Measurements from ENCODE around the gene SLC22A17.

Gene SLC22A17

DNA sequence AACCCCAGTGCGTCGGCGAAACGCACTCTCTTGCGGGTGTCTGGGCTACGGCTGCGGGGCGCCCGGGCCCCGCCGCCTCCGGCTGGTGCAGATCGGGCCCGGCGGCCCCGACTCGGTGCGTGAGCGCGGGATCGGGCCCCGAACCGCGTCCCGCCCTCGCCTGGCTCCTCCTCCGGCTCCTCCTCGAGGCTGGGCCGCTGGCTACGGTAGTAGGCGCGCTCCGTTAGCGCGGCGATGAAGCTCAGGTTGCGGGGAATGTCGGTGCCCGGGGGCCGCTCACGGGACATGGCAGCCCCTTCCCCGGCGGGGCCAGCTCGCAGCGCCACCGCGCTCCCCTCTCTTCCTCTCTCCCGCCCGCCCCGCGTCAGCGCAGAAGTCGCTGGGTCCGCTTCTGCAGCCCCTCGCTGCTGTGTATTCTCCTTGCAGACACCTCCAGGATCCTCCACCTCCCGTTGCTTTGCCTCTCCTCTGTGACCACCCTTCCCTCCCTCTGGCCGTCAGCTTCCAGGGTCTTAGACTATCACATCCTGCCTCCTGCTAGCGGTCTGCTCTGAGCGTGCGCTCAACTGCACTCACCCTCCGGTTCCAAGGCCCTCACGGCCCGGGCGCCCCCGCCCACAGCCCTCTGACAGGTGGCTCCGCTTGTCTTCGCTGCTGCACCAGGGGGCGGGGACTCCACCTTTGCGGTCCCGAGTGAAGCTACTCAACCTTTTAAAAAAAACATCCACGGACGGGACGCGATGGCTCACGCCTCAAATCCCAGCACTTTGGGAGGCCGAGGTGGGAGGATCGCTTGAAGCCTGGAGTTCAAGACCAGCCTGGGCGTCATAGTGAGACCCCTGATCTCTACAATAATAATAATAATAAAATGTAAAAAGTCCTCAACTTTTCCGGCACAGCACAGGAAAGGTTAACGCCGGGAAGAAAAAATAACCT, 50.1 kb downstream of the SLC22A17 start, which contains the start of gene PPP1R3E:
Gene PPP1R3E (minus strand): TSS at position 570 of the 936 bp plus-strand sequence. CDS start 283 bp downstream, at position 287.
- H3K9me3 ChIP-seq (ENCODE audit: control insufficient read depth in 2 of 2, low read length in 2 of 2) = no peaks in the 10 kb centered on the region
- H3K36me3 ChIP-seq (ENCODE audit: control insufficient read depth in 2 of 2, insufficient read depth in 2 of 2, low read length in 2 of 2) = peaks cover 4 to 9% of the 10 kb centered on the region in 2 donors
- peak within 1 kb of the TSS; percentile 97 for H3K27ac ChIP-seq (ENCODE audit: low read length)
- H3K27me3 ChIP-seq (ENCODE audit: control insufficient read depth in 1 of 2, insufficient read depth in 2 of 2, low read length in 2 of 2) = no peaks in the 10 kb centered on the region
- H3K4me3 ChIP-seq (ENCODE audit: low read length in 2 of 2) = peak within 1 kb of the TSS; percentile 59 to 91
- H3K4me1 ChIP-seq (ENCODE audit: control insufficient read depth, insufficient read depth, low read length) = peaks cover 40% of the 10 kb centered on the region
- peak within 1 kb of the TSS; percentile 78 to 88 for H3K9ac ChIP-seq (ENCODE audit: low read length in 2 of 2)

DNA sequence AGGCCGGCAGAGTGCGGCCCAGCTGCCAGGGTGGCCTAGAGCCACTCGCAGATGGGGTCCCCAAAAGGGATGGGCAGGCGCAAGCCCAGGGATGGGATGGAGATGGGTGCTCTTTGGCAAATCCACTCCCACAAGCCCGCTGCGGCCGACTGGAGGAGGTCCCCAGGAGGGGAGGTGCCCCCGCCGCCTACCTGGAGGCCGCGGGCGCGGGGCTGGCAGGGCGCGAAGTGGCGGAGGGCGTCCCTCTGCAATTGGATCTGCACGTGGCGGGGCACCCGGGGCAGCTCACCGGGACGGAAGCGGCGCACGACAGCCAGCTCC, 50.8 kb downstream of the SLC22A17 start:
- Histone ChIP-seq H3K36me3 (ENCODE audit: control insufficient read depth in 2 of 2, insufficient read depth in 2 of 2, low read length in 2 of 2) (peaks cover 9% of the 10 kb centered on the region in 2 donors), H3K27ac (ENCODE audit: low read length) (peak overlapping the region; percentile 97), H3K9ac (ENCODE audit: low read length in 2 of 2) (peak overlapping the region; percentile 78 to 88), H3K9me3 (ENCODE audit: control insufficient read depth in 2 of 2, low read length in 2 of 2) (no peaks in the 10 kb centered on the region), H3K4me3 (ENCODE audit: low read length in 2 of 2) (peak overlapping the region; percentile 59 to 91), H3K4me1 (ENCODE audit: control insufficient read depth, insufficient read depth, low read length) (peaks cover 34% of the 10 kb centered on the region), H3K27me3 (ENCODE audit: control insufficient read depth in 1 of 2, insufficient read depth in 2 of 2, low read length in 2 of 2) (no peaks in the 10 kb centered on the region)

DNA sequence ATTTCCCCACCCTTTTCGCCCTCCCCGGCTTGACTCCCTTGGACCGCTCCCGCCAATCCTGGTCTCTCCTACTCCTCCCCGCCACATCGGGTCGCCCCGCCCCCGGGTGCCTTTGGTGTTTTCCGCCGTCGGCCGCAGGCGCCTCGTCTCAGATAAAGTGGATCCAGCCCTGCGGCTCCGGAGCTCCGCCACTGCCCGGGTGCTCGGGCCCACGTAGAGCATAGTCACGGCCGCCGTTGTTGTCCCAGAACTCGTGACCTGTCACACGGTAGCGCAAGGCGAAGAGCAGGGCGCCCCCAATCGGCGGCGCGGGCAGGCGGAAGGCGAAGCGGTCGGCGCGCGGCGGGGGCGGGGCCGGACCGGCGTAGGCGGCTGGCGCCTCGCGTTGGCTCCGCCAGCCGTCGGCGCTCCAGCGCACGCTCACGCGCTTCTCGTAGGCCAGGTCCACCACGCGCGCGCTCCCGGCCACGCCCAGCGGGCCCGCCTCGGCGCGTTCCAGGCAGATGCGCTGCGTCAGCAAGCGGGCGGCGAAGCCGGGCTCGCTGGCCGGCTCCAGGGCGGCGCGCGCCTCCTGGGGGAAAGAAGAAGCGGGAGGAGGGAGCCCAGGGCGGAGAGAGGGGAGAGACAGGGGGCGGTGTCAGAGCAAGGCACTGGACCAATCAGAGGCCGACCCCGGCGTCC, 51.3 kb downstream of the SLC22A17 start:
- Histone ChIP-seq H3K4me3 (ENCODE audit: low read length in 2 of 2) (peak overlapping the region; percentile 59 to 91), H3K9ac (ENCODE audit: low read length in 2 of 2) (peak overlapping the region; percentile 88 to 98), H3K36me3 (ENCODE audit: control insufficient read depth in 2 of 2, insufficient read depth in 2 of 2, low read length in 2 of 2) (peaks cover 9 to 11% of the 10 kb centered on the region in 2 donors), H3K4me1 (ENCODE audit: control insufficient read depth, insufficient read depth, low read length) (peaks cover 34% of the 10 kb centered on the region), H3K27me3 (ENCODE audit: control insufficient read depth in 1 of 2, insufficient read depth in 2 of 2, low read length in 2 of 2) (no peaks in the 10 kb centered on the region), H3K9me3 (ENCODE audit: control insufficient read depth in 2 of 2, low read length in 2 of 2) (no peaks in the 10 kb centered on the region), H3K27ac (ENCODE audit: low read length) (peak overlapping the region; percentile 97)

DNA sequence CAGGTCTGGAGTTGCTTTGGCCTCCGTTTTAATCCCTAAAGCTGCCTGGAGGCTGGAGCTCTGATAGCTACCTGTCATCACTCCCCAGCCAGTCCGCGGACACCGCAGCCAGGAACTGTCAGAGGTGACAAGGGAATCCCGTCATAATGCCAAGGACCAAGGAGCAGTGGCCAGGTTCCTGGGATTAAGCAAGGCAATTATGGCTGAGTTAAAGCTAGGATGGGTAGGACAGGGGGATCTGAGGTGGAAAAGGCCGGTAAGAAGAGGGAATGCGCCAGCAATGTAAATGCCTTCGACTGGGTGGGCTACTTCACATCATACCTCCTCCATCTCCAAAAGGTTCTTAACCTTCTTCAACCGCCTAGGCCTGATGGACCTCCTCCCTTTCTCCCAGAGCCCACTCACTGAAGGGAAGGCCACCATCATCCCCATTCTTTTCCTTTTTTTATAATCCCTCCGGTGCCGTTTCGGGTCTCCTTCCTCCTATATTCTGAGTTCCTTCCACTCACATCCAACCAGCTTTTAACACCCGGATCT, 51.9 kb downstream of the SLC22A17 start:
- H3K4me1 ChIP-seq (ENCODE audit: control insufficient read depth, insufficient read depth, low read length) = peaks cover 27% of the 10 kb centered on the region
- no peaks in the 10 kb centered on the region for H3K9me3 ChIP-seq (ENCODE audit: control insufficient read depth in 2 of 2, low read length in 2 of 2)
- H3K9ac ChIP-seq (ENCODE audit: low read length in 2 of 2) = peak overlapping the region; percentile 98
- H3K4me3 ChIP-seq (ENCODE audit: low read length in 2 of 2) = peak overlapping the region; percentile 91 to 95
- H3K27ac ChIP-seq (ENCODE audit: low read length) = peak overlapping the region; percentile 95
- H3K36me3 ChIP-seq (ENCODE audit: control insufficient read depth in 2 of 2, insufficient read depth in 2 of 2, low read length in 2 of 2) = peaks cover 9 to 11% of the 10 kb centered on the region in 2 donors
- no peaks in the 10 kb centered on the region for H3K27me3 ChIP-seq (ENCODE audit: control insufficient read depth in 1 of 2, insufficient read depth in 2 of 2, low read length in 2 of 2)

DNA sequence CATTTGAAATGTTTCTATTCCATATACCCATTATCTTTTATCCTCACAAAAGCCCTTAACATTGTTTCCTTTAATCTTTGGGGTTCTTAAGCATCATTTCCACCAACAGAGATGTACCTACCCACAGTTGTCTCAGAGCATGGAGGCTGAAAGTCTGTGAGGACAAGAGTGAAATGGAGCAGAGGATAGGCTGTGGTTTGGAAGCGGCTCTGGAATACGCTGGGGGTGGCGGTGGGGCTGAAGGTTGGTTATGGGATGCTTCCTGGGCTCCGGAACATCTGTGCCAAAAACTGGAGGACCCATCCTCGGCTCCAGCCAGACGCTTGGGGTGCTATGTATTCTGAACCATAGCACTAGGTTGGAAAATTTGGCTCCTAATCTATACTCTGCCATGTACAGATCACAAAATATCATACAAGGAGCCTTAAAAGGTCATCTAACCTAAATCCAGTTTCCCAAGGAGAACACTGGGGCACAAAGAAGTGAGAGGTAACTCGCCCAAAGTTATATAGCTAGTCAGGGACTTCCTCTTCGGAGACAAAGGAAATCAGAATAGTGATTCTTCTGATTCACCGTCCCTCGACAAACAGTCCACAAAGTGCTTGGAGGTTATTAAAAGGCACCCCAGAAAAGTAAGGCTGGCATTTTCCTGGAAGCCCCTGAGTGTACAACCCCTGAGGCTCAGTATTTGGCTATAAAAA, 52.6 kb downstream of the SLC22A17 start:
- Histone ChIP-seq H3K4me1 (ENCODE audit: control insufficient read depth, insufficient read depth, low read length) (peaks cover 24% of the 10 kb centered on the region), H3K27ac (ENCODE audit: low read length) (peak overlapping the region; percentile 95), H3K36me3 (ENCODE audit: control insufficient read depth in 2 of 2, insufficient read depth in 2 of 2, low read length in 2 of 2) (peaks cover 9 to 11% of the 10 kb centered on the region in 2 donors), H3K9me3 (ENCODE audit: control insufficient read depth in 2 of 2, low read length in 2 of 2) (no peaks in the 10 kb centered on the region), H3K9ac (ENCODE audit: low read length in 2 of 2) (peak overlapping the region; percentile 98), H3K4me3 (ENCODE audit: low read length in 2 of 2) (peak overlapping the region; percentile 91 to 95), H3K27me3 (ENCODE audit: control insufficient read depth in 1 of 2, insufficient read depth in 2 of 2, low read length in 2 of 2) (no peaks in the 10 kb centered on the region)

DNA sequence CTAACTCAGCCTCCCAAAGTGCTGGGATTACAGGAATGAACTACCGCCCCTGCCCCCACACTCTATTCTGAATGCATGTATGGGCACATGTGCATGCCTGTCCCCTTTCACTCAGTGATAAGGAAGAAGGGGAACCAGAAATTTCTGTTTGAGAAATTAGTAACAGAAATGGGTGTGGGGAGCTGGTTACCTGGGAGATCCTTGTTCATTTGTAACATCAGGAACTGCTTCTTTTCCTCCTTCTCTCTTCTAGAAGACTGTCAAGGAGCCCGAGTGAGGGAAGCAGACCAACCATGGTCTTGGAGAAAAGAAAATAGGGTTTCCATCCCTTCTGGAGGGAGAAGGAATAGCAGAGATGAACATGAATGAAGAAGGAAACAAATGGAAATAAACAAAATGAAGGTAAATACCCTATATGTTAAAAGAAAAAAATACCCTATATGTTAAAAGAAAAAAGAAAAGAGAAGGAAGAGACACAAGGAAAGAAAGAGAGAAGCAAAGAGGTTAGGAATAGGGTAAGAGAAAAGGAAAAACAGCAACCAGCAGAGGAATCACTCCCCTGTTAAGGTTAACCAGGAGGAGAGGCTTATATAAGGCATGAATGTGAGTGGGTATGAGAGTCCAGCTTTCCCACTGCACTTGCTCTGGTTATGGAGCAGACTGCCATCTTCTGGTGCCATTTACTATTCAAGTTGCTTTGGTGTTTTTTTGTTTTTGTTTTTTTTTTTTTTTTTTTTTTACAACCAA, 53.3 kb downstream of the SLC22A17 start:
- Histone ChIP-seq H3K27me3 (ENCODE audit: control insufficient read depth in 1 of 2, insufficient read depth in 2 of 2, low read length in 2 of 2) (no peaks in the 10 kb centered on the region), H3K4me1 (ENCODE audit: control insufficient read depth, insufficient read depth, low read length) (peaks cover 25% of the 10 kb centered on the region)

DNA sequence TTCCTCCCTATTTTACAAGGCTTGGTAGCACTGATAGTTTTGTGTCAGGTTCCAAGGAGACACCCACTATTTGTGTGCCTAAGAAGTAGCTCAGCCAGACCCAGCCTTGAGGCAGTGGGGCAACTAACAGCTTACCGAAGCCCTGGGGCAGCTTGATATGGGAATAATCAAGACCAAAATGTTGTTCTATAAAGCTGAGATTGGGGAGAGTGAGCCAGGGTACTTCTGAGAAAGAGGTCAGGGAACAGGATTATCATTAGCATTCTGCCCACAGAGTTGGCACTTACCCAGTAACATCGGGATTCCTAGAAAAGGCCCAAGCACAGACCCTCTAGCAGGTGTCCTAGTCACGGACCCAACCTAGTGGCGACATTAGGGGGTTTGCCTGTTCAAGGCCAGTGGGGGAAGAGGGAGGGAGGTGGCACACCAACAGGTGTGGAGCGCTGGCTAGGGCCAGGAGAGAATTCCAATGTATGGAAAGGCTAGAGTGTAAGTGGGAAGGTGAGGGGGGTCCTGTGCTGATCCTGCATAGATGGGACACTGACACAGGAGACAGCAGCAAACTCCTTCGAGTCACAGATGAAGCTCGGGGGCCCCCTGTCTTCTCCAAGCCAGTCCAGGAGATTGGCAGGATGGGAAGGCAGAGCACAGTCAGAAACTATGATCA, 54.9 kb downstream of the SLC22A17 start:
- H3K9ac ChIP-seq (ENCODE audit: low read length in 2 of 2) = peak overlapping the region in 1 of 2 donors; percentile 2
- H3K27me3 ChIP-seq (ENCODE audit: control insufficient read depth in 1 of 2, insufficient read depth in 2 of 2, low read length in 2 of 2) = peaks cover 0 to 5% of the 10 kb centered on the region in 2 donors
- peaks cover 9 to 11% of the 10 kb centered on the region in 2 donors for H3K36me3 ChIP-seq (ENCODE audit: control insufficient read depth in 2 of 2, insufficient read depth in 2 of 2, low read length in 2 of 2)
- no peak overlapping the region for H3K4me3 ChIP-seq (ENCODE audit: low read length in 2 of 2)
- no peaks in the 10 kb centered on the region for H3K9me3 ChIP-seq (ENCODE audit: control insufficient read depth in 2 of 2, low read length in 2 of 2)
- no peak overlapping the region for H3K27ac ChIP-seq (ENCODE audit: low read length)
- peaks cover 22% of the 10 kb centered on the region for H3K4me1 ChIP-seq (ENCODE audit: control insufficient read depth, insufficient read depth, low read length)

More for the DNA sequence above, 53.3 kb downstream of the SLC22A17 start:
- peak overlapping the region; percentile 69 for H3K27ac ChIP-seq (ENCODE audit: low read length)
- H3K36me3 ChIP-seq (ENCODE audit: control insufficient read depth in 2 of 2, insufficient read depth in 2 of 2, low read length in 2 of 2) = peaks cover 9 to 11% of the 10 kb centered on the region in 2 donors
- no peaks in the 10 kb centered on the region for H3K9me3 ChIP-seq (ENCODE audit: control insufficient read depth in 2 of 2, low read length in 2 of 2)
- no peak overlapping the region for H3K4me3 ChIP-seq (ENCODE audit: low read length in 2 of 2)
- peak overlapping the region in 1 of 2 donors; percentile 29 for H3K9ac ChIP-seq (ENCODE audit: low read length in 2 of 2)

DNA sequence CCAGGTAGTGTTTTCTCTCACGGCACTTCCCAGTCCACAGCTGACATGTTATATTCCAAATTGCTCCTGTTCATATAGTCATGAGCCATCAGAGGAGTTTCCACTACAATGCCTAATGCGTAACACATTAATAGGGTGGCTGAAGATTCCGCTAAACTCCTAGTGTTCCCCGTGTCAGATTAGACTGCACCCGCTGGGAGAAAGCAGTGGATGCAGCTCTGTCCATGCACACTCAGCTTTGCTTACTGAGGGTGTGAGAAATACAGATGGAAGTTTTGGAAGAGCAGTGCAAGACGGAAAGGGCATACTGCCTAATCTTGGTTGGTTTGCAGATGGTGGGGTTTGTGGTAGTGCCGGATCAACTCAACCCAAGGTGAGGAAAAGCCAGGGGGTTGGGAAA, 55.6 kb downstream of the SLC22A17 start:
- Histone ChIP-seq H3K9ac (ENCODE audit: low read length in 2 of 2) (peak overlapping the region in 1 of 2 donors; percentile 2), H3K4me1 (ENCODE audit: control insufficient read depth, insufficient read depth, low read length) (peaks cover 20% of the 10 kb centered on the region), H3K27ac (ENCODE audit: low read length) (no peak overlapping the region)

More for the DNA sequence above, 55.6 kb downstream of the SLC22A17 start:
- peaks cover 0 to 5% of the 10 kb centered on the region in 2 donors for H3K27me3 ChIP-seq (ENCODE audit: control insufficient read depth in 1 of 2, insufficient read depth in 2 of 2, low read length in 2 of 2)
- no peak overlapping the region for H3K4me3 ChIP-seq (ENCODE audit: low read length in 2 of 2)
- H3K36me3 ChIP-seq (ENCODE audit: control insufficient read depth in 2 of 2, insufficient read depth in 2 of 2, low read length in 2 of 2) = peaks cover 9 to 11% of the 10 kb centered on the region in 2 donors
- no peaks in the 10 kb centered on the region for H3K9me3 ChIP-seq (ENCODE audit: control insufficient read depth in 2 of 2, low read length in 2 of 2)

Measured in stomach smooth muscle (tissue), 2 donors.